Measurements from ENCODE around the gene NAA40. TPM values are rescaled to one million over a fixed set of nuclear protein-coding genes. Genes with fewer than 3 reads are reported as not detected.

Gene NAA40
- total and polyA plus RNA-seq, 7 donors: 4.6 to 13.7 (median 7.6) TPM

GRCh38 chr11:63979426-63979825 lies 40.6 kb downstream of the NAA40 start:
- ATAC-seq (no peak), DNase-seq (no peak)
- intact Hi-C loops (cut with DNase I): no loop called here
- no peaks in the 10 kb centered on the region for H3K9me3 ChIP-seq
- TF ChIP-seq CTCF (IDR thresholded peaks at IDR 0.05): no peak
- peaks cover 18% of the 10 kb centered on the region for H3K4me1 ChIP-seq
- no peak overlapping the region for H3K27ac ChIP-seq
- no peaks in the 10 kb centered on the region for H3K27me3 ChIP-seq (ENCODE audit: insufficient read depth in 3 of 3, low read length in 2 of 3)
- H3K36me3 ChIP-seq (ENCODE audit: insufficient read depth in 1 of 2, low read depth in 1 of 2): peaks cover 0 to 19% of the 10 kb centered on the region in 2 donors
- 78 to 92% (median 81%) methylated on average over 5 of the region's 5 CpGs for WGBS, 3 donors
- H3K4me3 ChIP-seq: no peak overlapping the region

- intact Hi-C loops (cut with DNase I): no loop called here
- TF ChIP-seq CTCF (IDR thresholded peaks at IDR 0.05): no peak
- DNase-seq (no peak), ATAC-seq (peak in 3 of 4 donors; percentile 26 to 54 (median 27))
- Histone ChIP-seq H3K9me3 (no peaks in the 10 kb centered on the region), H3K36me3 (ENCODE audit: insufficient read depth in 1 of 2, low read depth in 1 of 2) (peaks cover 0 to 19% of the 10 kb centered on the region in 2 donors), H3K27me3 (ENCODE audit: insufficient read depth in 3 of 3, low read length in 2 of 3) (no peaks in the 10 kb centered on the region), H3K4me3 (peak overlapping the region; percentile 93), H3K4me1 (peaks cover 11% of the 10 kb centered on the region), H3K27ac (peak overlapping the region; percentile 89)
- WGBS, 3 donors: 0 to 1% (median 1%) methylated on average over 18 of the region's 18 CpGs
Measured at GRCh38 chr11:63985812-63986155, 47.0 kb downstream of the NAA40 start.

- no peak for TF ChIP-seq CTCF (IDR thresholded peaks at IDR 0.05)
- Histone ChIP-seq H3K4me3 (peak within 1 kb of the TSS; percentile 93), H3K27me3 (ENCODE audit: insufficient read depth in 3 of 3, low read length in 2 of 3) (no peaks in the 10 kb centered on the region), H3K36me3 (ENCODE audit: insufficient read depth in 1 of 2, low read depth in 1 of 2) (peaks cover 0 to 25% of the 10 kb centered on the region in 2 donors), H3K4me1 (peaks cover 11% of the 10 kb centered on the region), H3K9me3 (no peaks in the 10 kb centered on the region), H3K27ac (peak within 1 kb of the TSS; percentile 89)
- WGBS, 3 donors: 0 to 1% (median 0%) methylated on average over 43 to 63 of the region's 63 CpGs
- peak; percentile 91 to 95 for DNase-seq
- ATAC-seq: peak; percentile 87 to 96 (median 92)
- intact Hi-C loops (cut with DNase I): no loop called here
Measured at GRCh38 chr11:63986156-63986931, 47.5 kb downstream of the NAA40 start, which contains the start of gene OTUB1. TSS of gene OTUB1 (plus strand) at chr11:63986438. CDS start at chr11:63986457, 19 bp downstream.

GRCh38 chr11:63986932-63987513 lies 48.2 kb downstream of the NAA40 start:
- Histone ChIP-seq H3K4me1 (peaks cover 11% of the 10 kb centered on the region), H3K9me3 (no peaks in the 10 kb centered on the region), H3K4me3 (peak overlapping the region; percentile 93), H3K36me3 (ENCODE audit: insufficient read depth in 1 of 2, low read depth in 1 of 2) (peaks cover 0 to 29% of the 10 kb centered on the region in 2 donors), H3K27ac (peak overlapping the region; percentile 89), H3K27me3 (ENCODE audit: insufficient read depth in 3 of 3, low read length in 2 of 3) (no peaks in the 10 kb centered on the region)
- intact Hi-C loops (cut with DNase I): no loop called here
- 22 to 29% (median 24%) methylated on average over 23 to 25 of the region's 25 CpGs for whole genome bisulfite sequencing, 3 donors
- DNase-seq: no peak
- TF ChIP-seq CTCF (IDR thresholded peaks at IDR 0.05): no peak
- ATAC-seq: peak in 2 of 4 donors; percentile 7 to 12

Measured in psoas muscle (tissue), 8 donors.